IPS DF 4.7 (cell line): ENCODE results near the gene RPS6KA2.
"Not testable (repeated sequence)": the region's sequence is repeated elsewhere in the genome, so short reads cannot be mapped to it uniquely, and the experiment has no call there.

ENCODE experiments used
- DNase-seq: peaks from one replicate; pipeline ENCODE4 v3.0.0-alpha.2; 2013; ENCODE audit warnings: low spot score; ENCODE audit errors: extremely low read depth

Gene RPS6KA2

GRCh38 chr6:166636191-166636933 lies 9.3 kb upstream of the RPS6KA2 start:
- no peak for DNase-seq

GRCh38 chr6:166635013-166635970 lies 8.2 kb upstream of the RPS6KA2 start:
- no peak for DNase-seq

DNA sequence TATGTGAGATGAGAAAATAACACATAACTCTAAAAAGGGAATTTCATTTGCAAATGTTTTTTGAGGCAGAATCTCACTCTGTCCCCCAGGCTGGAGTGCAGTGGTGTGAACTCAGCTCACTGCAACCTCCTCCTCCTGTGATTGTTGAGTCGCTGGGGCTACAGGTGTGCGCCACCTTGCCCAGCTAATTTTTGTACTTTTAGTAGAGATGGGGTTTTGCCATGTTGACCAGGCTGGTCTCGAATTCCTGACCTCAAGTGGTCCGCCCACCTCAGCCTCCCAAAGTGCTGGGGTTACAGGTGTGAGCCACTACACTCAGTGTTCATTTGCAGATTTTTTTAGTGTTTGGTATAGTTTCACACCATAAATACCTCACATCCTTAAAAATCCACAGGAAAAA lies 7.5 kb upstream of the RPS6KA2 start:
- not testable (repeated sequence) for DNase-seq

DNA sequence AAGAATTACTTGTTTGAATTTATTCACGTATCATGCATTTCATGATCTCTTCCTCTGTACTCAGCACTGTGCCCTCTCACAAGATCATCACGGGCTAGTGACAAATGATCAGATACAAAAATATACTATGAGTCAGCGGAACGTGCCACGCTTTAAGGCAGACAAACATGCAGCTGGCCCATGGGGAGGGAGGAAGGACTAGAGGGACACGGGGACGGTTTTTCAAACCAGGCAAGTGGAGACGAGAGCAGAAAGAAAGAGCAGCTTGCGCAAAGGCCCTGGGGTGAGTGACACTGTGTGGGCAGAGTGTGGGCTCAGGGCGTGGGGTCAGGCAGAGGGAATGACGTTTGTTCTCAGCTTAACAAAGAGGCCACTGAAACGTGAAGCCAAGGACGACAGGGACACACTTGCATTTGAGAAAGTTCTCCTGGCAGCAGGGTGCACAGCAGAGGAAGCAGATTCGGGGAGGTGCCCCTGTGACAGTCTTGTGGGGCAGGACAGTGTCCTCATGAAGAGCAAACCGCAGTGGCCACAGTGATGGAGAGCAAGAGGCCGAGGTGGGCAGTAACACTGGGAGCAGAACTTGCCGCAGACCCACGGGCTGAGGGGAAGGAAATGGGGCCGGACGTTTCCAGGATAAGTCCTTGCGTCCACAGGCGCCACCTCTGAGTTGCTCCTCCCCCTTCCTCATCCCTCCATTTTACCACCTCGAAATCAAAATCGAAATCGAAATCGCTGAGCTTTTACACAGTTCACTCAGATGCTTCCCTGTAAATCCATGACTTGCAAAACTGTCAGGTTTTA lies 6.9 kb upstream of the RPS6KA2 start:
- no peak for DNase-seq

GRCh38 chr6:166632731-166633130 lies 5.7 kb upstream of the RPS6KA2 start:
- DNase-seq: no peak

GRCh38 chr6:166630462-166630861 lies 3.4 kb upstream of the RPS6KA2 start:
- no peak for DNase-seq

DNA sequence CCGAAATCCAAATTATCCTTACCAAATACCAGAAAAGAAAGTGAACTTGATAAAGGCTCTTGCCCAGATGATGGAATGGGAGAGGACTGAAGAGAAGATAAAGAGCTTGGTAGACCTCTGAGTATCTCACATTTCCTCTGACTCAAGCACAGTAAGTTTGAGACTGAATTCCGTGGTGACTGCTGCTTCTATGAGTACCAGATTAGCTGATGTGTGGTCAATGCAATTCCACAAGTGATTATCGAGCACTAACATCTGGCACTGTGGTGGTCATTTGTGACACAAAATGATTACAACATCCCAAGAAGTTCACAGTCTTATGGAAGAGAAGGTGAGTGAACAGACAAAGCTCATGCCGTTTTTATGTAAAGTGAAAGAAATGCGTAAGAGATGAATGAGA lies 2.6 kb upstream of the RPS6KA2 start:
- DNase-seq: no peak

DNA sequence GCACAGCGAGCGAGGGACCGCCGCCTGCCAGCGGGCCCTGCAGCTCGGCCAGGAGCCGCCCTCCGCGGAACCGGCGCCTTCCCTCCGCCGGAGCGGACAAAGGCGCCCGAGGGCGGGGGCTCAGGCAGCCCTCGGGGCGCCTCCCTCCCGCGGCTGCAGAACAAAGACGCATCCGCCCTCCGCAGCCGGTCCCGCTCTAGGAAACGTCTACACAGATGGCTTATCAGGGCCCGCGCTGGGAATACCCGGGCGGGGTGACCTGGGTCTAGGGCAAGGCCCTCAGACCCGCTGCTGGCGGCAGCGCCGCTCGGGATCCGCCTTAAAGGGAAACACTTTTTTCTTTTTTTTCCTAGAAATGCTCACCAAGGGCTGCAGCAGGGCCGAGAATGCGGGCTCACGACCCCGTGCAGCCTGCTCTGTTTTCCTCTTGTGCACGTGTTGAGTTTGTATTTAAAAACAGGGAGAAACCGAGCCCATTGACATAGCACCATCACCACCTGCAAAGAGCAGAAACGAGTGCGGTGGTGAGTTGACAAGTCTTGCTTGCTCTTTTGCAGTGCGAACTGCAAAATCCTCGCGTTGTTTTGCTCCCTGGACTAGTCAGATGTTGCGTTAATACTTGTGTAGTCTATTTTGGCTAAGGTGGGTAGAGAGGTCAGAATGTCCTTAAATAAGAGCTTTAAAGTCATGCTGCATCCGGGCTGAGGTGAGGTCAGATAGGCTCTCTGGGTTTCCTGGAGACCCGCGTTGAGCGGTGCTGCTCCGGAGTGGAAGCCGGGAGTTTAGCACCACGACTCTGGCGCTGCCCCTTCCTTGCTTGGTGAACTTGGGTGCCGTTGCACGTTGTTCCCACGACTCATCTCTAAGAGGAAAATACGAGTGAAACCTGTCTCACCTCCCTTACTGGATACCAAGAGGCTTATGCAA lies 1.1 kb upstream of the RPS6KA2 start:
- DNase-seq: no peak

DNA sequence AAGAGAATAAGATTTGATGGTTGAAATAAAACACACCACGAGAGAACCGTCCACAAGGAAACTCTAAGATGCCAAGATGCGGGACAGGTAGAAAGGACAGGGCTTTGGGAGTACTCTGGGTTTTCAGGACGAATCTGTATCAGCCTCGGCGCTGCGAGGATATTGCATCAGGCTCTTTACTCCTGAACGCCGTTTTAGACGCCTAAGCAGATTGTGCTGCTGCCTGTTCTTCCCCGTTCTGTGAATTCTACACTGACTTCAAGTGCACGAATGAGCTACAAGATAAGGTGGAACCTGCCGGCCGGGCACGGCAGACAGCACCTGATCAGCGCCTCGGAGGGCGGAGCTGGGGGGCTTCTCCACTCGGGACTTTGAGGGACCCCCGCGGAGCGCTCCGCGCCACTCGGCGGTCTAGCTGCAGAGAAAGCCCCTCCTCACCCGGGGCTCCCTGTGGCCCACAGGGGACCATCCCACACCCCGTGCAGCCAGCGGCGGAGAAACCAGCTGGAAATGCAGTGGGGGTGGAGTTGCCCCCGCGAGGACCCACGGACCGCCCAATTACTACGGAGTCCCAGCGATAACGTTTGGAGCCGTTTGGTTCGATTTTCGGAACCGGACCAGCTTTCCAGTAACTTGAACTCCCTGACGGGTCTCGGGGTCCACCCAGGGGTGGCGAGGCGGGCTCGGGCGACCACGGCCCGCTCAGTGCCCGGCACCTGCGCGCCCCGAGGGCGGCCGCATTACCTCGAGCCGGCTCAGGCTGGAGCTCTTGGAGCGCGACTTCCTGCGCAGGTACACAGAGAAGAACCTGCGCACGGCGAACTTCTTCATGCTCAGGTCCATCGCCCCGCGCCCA lies 646 bp downstream of the RPS6KA2 start:
- DNase-seq: no peak

- no peak for DNase-seq
Measured at GRCh38 chr6:166625356-166625755, 1.7 kb downstream of the RPS6KA2 start.

DNA sequence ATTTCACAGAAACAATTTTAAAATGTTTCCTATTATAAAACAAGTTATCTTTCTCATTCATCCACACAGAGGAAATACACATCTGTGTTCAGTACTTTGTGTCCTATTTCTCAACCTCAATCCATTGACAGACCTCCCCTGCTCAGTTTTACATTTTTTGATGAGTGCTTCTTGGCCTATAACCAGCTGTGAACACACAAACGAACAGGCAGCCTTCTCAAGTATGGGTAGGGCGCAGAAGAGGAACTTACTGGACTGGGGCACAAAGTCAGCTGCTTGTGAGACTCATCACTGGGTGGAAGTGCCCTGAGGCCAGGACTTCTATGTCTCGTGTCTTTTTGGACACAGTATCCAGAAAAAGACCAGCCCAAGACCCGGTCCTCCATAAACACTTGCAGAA lies 2.8 kb downstream of the RPS6KA2 start:
- no peak for DNase-seq

DNA sequence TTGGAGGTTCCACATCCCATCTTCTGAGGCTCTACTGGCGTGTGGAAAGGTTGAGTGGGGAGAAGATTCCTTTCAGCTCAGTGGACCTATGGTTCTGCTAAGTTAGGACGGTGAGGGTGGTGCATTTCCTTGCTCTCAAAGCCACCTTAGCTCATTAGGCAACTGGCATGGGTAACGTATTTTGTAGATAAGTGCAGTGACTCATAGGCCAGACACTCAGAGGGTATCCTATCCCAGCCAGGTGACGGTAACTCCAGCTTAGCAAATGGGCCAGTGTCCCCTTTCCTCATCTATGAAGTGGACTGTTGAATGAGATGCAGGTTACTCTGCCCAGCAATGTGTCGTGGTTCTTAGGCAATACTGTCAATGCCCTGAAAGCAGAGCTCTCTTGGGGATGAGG lies 3.7 kb downstream of the RPS6KA2 start:
- DNase-seq: no peak

- no peak for DNase-seq
Measured at GRCh38 chr6:166621114-166621540, 5.9 kb downstream of the RPS6KA2 start.

DNA sequence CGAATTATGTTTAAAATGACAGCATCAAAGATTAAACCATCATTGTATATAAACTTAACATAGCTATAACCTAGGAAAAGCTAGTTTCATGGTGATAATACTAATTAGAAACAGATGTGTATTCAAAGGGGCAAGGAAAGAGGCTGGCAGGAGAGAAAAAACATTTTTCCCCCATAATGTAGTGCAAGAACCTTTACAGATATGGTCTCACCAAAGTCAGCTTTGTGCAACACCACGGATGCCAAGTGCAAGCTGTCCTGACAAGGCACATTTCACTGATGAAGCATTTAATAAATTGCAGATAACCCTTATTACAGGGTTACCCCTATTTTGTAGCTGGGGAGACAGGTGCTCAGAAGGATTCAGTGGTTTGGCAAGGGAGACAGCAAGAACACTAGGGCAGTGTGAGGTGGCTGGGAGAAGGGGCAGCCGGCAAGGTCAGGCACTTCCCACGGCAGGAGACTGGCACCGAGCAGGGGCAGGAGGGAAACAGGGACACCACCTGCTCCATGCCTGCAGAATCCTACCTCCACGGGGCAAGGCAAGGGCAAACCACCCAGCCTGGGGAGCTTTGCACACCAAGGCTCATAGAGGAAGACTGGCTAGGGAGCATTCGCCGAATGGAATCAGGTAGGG lies 6.5 kb downstream of the RPS6KA2 start:
- DNase-seq: no peak

- no peak for DNase-seq
Measured at GRCh38 chr6:166619912-166620311, 7.1 kb downstream of the RPS6KA2 start.

GRCh38 chr6:166618866-166619761 lies 7.9 kb downstream of the RPS6KA2 start:
- DNase-seq: no peak

GRCh38 chr6:166618251-166618650 lies 8.8 kb downstream of the RPS6KA2 start:
- DNase-seq: no peak

DNA sequence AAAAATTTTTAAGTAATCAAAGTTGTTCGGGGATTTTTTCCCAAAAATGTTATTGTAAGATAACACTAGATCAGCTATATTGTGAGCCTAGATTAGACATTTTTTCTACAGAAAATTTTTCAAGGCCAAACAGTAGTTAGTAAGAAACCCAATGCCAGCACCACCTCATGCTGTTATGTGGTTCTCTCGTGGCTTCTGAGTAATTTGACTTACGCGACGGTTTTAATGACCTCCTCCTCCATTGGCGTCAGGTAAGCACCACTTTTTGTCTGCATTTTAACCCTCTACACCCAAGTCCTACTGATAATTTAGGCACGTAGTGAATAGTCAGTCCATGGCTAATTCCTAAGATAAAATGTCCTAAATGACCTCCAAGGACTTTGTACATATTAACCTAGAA lies 9.7 kb downstream of the RPS6KA2 start:
- no peak for DNase-seq
